H1 (cell line): ENCODE measurements around the gene TNPO3. TPM values are rescaled to one million over a fixed set of nuclear protein-coding genes. Genes with fewer than 3 reads are reported as not detected.

Experiments used
- BCL11A ChIP-seq, 2 experiments: IDR thresholded peaks; one replicate each; pipeline ENCODE4 v1.6.1; 2011; ENCODE audit warnings: low read depth in 2 of 2, low read length in 2 of 2, mild to moderate bottlenecking in 2 of 2
- KDM4A ChIP-seq: IDR thresholded peaks from one replicate; pipeline ENCODE4 v1.7.1; 2012; ENCODE audit warnings: low read depth, mild to moderate bottlenecking, moderate library complexity, low read length, inconsistent platforms; ENCODE audit not compliant: severe bottlenecking
- polyA plus RNA-seq, 7 experiments: library from polyadenylated mRNA; depleted of rRNA in 3 of 7; stranded (reverse) in 5 of 7; unstranded in 2 of 7; fragments of >200 nt in 5 of 7; fragments of 200-250 nt in 2 of 7; gene quantifications; 1 replicate in 5 of 7; 2 replicates in 1 of 7; 4 replicates in 1 of 7; pipeline versions ENCODE4 v1.2.1 to v1.2.3, GENCODE V29; 2011 to 2013; ENCODE audit warnings: missing spikeins in 2 of 7, mixed read lengths in 2 of 7
- total RNA-seq: library from RNA; stranded (reverse); fragmentation: NEBNext Ultra II Directional; extraction: Animal tissue kit (Norgen Biotek cat#: 25700); gene quantifications from 2 replicates; pipeline ENCODE4 v1.2.1, GENCODE V29; 2021
- TF ChIP-seq, protein P1 (sequence below): IDR thresholded peaks from 2 replicates; pipeline ENCODE4 v1.6.1; 2012; ENCODE audit warnings: inconsistent platforms

Gene TNPO3
- total and polyA plus RNA-seq, 2 of the 8 experiments (the other 6 are each of a cell fraction or from before 2014, with no cell fraction given) = 67.6 to 99.2 TPM

DNA sequence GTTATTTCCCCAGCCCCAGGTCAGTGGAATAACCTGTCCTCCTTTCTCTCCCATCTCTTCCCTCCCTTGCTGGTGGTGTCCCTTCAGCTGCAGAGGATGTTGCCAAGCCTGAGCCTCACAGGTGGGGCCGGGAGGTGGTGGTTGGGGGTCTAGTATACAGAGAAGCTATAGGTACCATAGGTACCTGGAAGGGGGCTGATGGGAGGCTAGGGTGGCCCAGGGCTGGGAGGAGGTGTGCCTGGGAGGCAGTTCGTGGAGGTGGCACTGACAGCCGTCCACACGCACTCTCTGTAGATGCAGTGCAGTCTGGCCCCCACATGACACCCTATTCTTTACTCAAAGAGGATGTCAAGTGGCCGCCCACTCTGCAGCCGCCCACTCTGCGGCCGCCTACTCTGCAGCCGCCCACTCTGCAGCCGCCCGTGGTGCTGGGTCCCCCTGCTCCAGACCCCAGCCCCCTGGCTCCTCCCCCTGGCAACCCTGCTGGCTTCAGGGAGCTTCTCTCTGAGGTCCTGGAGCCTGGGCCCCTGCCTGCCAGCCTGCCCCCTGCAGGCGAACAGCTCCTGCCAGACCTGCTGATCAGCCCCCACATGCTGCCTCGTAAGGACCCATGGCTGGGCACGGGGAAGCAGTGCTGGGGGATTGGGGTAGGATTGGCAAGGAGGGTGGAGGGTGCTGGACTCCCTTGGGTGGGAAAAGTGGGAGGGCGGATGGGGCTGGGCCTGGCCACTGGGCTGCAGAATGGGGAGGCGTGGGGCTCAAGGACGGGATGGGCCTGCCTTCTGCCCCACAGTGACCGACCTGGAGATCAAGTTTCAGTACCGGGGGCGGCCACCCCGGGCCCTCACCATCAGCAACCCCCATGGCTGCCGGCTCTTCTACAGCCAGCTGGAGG lies 107.7 kb downstream of the TNPO3 start (continued):
- TF ChIP-seq, protein P1, sequence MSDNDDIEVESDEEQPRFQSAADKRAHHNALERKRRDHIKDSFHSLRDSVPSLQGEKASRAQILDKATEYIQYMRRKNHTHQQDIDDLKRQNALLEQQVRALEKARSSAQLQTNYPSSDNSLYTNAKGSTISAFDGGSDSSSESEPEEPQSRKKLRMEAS = peak; percentile 44; the same call in 1 of the 2 replicates
- TF ChIP-seq BCL11A (IDR thresholded peaks at IDR 0.05; ENCODE audit: low read depth in 2 of 2, low read length in 2 of 2) = no peak
- TF ChIP-seq KDM4A = no peak
